TTC549 (cell line): ENCODE results near the gene TMX3.

Source experiments
- FAIRE-seq: peaks from 2 replicates; lab custom pipeline; 2012; peaks lifted over from hg19 to GRCh38; lab: Jason Lieb, UNC

Gene TMX3, protein sequence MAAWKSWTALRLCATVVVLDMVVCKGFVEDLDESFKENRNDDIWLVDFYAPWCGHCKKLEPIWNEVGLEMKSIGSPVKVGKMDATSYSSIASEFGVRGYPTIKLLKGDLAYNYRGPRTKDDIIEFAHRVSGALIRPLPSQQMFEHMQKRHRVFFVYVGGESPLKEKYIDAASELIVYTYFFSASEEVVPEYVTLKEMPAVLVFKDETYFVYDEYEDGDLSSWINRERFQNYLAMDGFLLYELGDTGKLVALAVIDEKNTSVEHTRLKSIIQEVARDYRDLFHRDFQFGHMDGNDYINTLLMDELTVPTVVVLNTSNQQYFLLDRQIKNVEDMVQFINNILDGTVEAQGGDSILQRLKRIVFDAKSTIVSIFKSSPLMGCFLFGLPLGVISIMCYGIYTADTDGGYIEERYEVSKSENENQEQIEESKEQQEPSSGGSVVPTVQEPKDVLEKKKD

DNA sequence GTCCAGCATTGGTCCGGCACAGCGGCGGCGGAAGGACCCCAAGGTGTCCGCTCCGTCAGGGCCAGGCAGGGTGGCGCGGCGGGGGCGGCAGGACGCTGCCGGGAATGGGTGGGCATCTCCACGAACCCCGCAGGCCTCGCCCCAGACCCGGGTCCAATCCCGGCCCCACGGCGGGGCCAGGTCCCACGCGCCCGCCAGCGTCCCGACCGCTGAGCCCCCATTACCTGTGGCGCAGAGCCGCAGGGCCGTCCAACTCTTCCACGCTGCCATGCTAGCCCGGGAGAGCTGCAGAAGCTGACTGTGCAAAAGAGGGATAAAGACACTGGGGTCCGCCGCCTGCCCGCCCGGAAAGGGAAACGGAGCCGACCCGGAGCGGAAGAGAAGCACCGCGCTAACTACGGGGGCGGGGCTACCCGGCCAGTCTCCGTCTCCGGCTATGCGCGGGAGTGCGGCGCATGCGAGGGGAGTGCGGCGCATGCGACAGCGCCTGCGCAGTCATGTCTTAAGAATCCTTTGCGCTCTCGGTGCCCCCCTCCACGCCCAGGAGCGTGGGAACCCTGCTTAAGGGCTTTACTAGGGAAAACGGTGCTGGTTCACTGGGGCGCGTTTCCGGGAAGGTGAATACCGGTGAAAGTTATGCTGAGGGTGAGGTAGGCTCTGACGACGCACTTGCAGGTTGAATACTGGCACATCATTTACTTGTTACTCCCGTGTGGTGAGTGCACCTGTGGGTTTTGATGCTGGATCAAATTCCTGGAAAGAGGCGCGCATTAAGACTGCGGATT, at the start of gene TMX3:
TSS of gene TMX3 (minus strand) at position 397 of the 785 bp plus-strand sequence. CDS start at position 270, 127 bp downstream.
- peak; percentile 13 for FAIRE-seq

DNA sequence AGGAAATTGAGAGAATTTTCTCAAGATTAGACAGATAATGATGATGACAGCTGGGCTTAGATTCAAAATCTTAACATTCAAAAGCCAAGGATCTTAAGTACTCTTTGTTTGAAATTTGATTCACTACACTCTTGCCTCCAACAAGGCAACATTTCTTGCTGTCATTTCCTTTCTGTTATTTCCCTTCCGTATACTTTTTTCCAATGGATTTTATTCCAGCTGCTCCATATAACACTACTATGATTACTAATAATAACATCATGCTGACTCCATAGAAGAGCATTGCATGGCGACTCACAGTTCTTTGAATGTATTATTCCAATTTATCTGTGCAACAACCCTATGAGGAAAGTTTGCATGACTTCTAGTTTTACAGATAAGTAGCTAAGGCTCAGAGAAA, 49.1 kb upstream of the TMX3 start:
- no peak for FAIRE-seq

DNA sequence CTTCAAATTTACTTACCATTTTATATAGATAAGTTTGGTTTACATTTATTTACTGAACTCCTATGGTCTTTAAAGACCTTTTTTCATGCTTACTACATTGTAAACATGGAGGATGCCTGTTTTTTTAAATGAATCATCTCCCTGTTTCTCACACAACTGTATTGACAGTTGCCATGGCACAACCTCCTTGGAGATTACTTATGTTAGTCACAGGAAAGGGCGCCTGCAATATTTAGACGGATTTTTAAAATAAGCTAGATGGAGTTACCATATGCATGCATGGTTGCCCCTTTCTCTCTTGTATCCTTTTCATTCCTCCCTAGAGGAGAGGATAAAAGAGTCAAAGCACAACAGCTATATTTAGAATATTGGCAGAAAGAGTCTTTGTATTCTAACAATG, 48.2 kb upstream of the TMX3 start:
- FAIRE-seq = no peak

DNA sequence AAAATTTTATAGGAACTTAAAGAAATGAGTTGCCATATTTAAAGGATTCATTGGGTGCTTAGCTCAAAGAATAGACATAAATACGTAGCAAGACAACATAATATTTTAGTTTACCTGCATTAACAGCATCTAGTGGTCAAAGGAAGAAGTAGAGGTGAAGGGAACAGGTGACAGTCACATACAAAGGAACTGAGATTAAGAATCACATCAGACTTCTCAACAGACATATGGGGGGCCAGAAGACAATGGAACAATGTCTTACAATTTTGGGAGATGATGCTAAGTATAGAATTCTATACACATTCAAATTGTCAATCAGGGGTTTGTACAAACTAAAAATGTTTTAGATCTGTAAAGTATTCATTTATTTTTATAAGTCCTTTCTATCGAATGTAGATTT, 44.4 kb upstream of the TMX3 start:
- no peak for FAIRE-seq

DNA sequence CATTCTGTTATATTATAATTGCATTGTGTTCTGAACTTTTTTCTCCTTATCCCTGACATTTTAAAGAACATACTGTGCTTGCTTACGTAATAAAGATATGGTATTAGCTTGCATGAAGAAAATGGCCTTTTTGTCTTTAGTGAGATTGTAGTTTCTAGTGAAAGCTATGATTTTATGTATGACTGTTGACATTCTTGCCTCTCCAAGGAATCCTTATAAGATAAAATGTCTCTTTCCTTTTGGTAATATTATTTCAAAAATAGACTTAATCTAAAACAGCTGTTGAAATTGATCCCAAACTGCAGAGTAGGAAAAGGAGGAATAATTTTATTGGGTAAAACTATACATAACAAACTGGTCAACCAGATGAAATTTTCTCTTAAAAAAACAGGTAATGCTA, 42.2 kb upstream of the TMX3 start:
- no peak for FAIRE-seq

DNA sequence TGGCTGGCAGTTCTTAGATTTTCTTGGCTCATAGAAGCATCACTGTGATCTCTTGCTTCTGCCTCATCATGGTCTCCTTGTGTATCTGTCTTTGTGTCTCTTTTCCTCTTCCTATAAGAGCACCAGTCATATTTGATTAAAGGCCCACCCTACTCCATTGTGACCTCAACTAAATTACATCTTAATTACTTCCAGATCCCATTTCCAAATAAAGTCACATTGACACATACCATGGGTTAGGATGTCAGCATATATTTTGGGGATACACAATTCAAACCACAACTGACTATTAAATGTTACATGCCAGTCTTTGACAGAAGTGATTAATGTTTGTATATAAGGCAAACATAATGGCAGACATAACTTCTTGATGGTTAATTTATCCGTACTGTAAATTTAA, 27.3 kb upstream of the TMX3 start:
- FAIRE-seq = no peak

DNA sequence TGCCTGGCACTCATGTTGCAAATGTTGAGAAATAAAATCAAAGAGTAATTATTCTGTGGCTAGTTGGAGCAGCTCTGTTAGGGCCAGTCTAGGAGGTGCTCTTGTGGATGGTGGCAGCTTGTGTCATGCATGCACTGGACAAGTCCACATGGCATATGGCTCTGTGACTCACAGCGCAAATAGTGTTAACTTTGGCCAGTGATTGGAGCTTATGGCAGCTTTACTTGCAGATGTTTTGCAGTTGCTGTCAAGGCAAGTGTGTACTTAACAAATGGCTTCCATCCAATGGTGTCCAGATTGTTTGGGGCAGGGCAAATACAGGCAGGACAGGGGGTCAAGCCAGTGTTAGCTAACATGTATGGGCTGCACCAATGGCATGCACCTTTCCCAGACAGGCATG, 26.1 kb upstream of the TMX3 start:
- no peak for FAIRE-seq

DNA sequence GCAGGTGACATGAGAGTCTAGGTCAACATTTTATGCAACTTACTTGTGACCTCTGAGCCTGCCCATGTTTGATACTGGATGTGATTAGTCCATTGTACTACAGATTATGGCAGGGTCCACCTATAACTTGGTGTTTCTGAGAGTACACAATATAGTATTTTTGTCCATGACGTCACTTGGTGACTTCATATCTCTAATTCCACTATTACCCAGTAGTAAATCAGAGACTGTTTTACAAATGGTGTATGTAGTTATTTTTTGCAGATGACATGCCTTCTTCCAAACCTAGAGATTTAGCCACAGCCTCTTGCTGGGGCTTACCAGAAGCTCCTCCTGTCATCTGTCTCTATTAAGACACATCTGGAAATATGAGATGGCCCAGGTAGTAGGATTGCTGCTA, 24.6 kb upstream of the TMX3 start:
- no peak for FAIRE-seq

DNA sequence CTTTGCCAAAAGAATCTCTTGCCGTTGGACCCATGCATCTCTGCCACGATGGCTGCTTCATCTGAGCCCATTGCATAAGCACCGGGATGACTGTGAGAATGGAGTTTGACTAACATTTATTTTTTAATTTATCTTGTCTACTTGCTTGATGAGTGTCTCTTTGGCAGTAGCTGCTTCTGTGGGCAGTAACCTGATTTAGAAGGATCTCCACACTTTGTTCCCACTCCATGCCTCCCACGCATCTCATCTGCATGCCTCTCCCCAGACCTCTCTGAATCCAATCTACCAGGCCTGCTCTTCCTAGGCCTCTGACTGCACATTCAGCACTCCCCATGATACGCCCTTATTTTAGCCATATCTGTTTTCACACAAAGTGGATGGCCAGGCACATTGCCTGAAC, 23.7 kb upstream of the TMX3 start:
- FAIRE-seq = no peak

DNA sequence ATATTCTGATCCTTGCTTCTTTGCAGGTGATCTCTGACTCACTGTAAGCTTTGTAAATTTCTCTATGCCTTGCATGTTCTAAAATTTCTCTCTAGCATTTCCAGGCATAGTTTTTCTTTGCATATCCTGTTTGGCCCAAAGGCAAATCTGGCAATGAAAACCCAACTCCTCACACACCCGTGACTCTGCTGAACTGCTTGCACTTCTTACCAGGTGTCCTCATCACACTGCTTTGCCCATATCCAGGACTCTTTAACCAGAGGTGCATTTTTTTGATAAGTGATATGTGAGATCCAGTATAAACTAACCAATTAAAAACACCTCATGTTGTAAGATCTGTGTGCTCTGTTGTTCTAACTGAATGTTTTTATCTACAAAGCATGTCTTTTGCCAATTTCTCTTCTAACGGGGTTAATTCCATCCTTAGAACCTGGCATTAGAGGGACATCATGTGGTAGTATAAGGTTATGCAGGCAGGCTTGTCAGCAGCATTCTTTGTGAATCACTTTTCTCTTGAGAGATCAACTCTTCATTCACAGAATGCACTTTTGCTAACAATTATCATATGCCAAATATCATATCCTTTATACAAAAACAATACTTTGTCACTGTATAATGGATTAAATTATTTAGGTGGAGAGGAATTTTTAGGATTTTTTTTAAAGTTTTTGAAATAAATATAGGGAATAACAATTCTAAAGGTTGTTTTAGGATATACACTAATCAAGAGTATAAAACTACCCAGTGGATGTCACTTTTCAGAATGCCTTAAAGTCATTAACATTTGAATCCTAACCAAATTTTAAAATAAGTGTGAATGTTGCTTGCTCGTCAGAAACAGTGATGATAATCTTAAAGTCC, 20.8 kb upstream of the TMX3 start:
- peak; percentile 91 for FAIRE-seq

DNA sequence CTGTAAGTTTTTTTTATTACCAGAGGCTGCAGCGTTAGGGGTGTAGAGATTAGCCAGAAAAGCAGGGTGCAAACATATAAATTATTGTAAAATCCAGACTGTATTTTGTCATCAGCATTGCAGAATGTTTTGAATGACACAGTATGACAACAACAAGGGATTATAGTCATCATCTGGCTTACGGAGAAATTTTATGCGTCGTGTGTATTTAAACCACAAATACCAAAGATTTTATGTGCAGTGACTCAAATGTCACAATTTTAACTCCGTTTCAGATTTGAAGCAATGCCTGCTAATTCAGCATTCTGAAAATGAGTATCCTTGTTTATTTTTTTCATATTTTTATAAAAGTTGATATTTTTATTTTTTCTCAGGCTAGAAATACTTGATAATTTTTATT, 19.4 kb upstream of the TMX3 start:
- no peak for FAIRE-seq

DNA sequence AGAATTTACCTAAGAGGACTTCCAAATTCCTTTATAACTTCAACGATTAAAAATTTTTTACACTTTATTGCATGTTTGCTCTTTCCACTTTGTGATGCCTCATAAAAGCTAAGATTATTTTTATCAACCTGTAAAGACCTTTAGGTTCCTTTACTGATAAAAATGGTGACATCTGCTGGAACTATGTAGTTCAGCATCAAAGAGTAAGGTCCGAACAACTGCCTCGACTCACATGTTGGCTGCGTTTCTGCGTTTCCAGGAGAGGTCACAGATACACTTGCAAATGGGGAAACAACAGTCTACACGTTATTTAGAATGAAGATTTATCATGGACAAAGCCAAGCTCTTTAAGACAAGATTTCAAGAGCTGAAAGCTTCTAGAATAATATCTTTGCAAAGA, 18.8 kb upstream of the TMX3 start:
- FAIRE-seq = no peak

DNA sequence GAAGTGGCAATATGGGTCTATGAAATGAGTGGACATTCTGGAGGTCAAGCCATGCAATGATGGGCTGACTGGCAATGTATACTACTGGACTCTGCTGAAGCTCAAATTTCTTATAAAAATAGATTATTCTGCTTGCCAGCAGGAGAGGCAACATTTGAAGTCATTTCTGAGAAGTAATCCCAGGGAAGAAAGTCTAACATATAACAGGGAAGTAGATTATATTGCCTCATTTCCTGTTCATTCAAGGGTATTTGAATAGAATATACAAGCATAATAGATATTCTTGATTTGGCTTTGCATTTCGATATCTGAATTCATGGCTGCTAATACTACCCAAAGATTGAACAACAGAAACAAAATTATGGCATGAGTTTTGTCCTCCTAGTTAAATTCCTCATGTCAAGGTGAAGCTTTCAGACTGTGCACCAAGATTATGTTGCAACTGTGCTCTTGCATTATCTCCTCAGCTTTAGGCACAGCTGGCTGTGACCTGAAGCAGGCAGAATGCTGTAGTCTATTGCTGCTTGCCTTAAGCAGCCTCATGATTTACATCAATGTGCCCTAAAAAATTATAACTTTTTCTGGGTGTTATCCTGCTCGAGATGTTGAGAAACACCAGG, 13.3 kb upstream of the TMX3 start:
- no peak for FAIRE-seq

DNA sequence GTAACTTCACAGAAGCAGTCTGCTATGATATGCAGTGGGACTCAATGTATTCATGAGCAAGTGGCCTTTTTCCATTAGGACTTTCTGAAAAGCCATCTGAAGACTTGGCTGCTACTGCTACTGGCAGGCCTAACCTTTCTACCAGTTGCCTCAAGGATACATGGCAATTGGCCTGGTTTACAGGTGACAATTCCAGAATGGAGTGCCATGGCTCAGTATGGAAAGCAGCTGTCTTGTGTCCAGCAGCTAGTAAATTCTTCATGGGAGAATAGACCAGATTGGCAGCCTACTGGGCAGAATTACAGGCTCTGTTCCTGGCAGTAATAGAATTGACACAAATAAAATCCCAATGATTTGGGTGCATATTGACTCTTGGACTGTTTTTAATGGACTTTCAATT, 12.6 kb upstream of the TMX3 start:
- FAIRE-seq = no peak

DNA sequence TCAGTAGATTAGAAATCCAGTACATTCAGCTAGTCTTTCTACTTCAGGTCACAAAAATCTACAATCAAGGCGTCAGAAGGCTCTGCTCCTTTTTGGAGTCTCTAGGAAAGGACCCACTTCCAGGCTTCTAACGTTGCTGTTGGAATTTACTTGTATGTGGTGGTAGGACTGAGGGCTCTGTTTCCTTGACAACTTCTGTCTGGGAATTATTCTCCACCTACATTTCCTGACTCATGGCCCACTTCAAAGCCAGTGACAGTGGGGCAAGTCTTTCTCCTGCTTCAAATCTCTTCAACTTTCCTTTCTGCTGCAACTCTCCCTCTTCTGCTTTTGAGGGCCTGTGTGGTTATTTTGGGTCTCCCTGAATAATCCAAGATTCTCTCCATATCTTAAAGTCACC, 10.4 kb upstream of the TMX3 start:
- no peak for FAIRE-seq

DNA sequence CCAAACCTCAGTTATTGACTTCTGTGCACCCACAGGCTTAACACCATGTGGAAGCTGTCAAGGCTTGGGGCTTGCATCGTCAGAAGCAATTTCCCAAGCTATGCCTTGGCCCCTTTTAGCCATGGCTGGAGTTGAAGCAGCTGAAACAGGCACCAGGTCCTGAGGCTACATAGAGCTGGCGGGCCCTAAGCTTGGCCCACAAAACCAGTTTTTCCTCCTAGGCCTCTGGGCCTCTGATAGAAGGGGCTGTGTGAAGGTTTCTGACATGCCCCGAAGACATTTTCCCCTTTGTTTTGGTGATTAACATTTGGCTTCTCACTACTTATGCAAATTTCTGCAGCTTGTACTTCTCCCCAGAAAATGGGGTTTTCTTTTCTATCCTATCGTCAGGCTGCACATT, 9.1 kb upstream of the TMX3 start:
- no peak for FAIRE-seq

DNA sequence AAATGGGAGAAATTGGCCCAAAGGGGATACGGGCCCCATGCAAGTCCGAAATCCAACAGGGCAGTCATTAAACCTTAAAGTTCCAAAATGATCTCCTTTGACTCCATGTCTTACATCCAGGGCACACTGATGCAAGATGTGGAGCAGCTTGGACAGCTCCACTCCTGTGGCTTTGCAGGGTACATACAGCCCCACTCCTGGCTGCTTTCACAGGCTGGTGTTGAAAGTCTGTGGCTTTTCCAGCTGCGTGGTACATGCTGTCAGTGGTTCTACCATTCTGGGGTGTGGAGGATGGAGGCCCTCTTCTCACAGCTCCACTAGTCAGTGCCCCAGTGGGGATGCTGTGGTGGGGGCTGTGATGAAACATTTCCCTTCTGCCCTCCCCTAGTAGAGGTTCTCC, 8.6 kb upstream of the TMX3 start:
- FAIRE-seq = no peak

DNA sequence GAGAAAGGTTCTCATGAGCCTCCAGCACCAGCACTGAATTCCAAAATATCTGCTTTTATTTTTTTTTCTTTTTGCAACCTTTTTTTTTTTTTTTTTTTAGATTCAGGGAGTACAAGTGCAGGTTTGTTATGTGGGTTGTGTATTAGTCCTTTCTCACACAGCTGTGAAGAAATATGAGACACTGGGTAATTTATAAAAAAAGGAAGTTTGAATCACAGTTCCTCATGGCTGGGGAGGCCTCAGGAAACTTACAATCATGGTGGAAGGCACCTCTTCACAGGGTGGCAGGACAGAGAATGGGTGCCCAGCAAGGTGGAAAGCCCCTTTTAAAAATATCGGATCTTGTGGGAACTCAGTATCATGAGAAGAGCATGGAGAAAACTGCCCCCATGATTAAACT, 7.9 kb upstream of the TMX3 start:
- FAIRE-seq = no peak

DNA sequence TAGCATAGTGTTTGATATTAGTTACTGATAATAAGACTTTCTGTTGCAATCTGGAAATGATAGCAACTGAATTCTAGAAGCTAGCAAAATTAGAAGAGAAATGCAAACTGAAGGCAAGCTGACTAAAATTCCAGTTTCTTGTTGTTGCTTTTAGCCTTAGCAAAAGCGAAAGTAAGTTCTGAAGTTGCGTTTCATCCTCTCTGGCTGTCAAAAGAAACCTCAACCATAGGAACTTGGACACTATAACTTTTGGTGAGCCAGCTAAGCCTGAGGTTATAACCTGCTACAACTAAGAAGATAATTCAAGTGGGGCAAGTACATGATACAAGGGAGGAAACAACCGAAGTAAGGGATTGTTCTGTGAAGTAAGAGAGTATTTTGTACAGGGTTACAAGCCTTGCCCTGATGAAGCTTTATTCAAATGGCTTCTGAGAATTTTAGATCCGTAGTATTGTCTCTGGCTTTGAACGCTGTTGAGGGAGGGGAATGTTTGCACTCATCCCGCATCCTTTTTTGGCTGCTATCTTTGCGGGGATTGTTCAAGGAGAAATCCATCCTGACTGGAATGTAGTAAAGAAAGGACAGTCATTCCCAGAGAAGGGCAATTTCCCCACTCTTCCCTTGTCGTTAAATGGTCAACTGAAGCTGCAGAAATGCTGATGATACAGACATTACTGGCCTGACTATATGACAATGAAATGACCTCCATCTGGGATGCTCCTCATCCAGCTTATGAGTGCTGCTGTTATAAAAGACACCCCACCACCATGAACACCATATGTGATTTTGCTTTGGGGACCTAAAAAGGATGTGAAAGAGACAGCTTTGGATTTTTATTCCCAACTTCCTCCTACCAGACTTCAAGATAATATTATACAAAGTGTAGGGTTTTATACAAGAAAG, 7.0 kb upstream of the TMX3 start:
- FAIRE-seq = no peak

DNA sequence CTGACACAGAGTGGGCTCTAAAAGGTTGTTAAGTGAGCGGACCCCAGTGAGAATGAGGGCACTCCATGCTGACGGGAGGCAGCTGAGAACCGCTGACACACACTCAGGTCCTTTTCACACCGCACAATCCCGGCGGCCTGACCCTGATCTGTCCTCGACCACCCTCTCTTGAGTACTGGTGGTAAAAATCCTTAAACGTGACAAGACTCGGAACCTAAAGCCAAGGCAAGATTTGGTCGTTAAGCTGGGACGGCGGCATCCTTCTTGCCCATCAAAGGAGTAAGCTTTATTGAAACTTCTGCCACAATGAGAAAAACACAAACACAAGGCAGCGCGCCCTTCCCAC, 569 bp downstream of the TMX3 start:
- FAIRE-seq = no peak

DNA sequence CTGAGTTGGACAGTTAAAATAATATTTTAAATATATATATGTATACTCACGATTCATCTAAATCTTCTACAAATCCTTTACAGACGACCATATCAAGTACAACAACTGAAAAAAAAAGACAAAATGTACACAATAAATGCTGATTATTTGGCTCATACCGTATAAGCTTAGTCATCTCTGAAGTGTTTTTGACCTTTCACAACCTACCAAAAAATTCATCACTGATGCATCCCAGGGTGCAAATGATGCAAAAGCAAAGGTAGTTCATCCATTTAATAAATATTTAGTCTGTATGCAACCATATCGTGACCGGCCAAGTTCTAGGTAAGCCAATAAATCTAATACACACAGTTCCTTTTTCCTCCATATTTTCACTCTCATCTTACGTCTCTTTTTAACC, 1.1 kb downstream of the TMX3 start:
- FAIRE-seq = no peak
